GM19467 (cell line): ENCODE data around the gene PVALEF.

Experiments
- ATAC-seq: cut with Tn5 transposase; IDR thresholded peaks from one replicate; pipeline ENCODE4 v1.9.1; 2021; ENCODE audit warnings: mild to moderate bottlenecking, moderate library complexity; ENCODE audit not compliant: unreplicated experiment

Gene PVALEF

GRCh38 chr17:81165246-81166032 is at the start of gene PVALEF:
Gene PVALEF (plus strand): TSS chr17:81165507. CDS start chr17:81181227, 15,720 bp downstream.
- ATAC-seq = no peak

- ATAC-seq = no peak
Measured at GRCh38 chr17:81115749-81116464, 49.4 kb upstream of the PVALEF start.

- no peak for ATAC-seq
Measured at GRCh38 chr17:81116704-81117103, 48.6 kb upstream of the PVALEF start.

- ATAC-seq = no peak
Measured at GRCh38 chr17:81117672-81118198, 47.6 kb upstream of the PVALEF start.

GRCh38 chr17:81118308-81119221 is 46.7 kb upstream of the PVALEF start:
- ATAC-seq = no peak

GRCh38 chr17:81119223-81120148 is 45.8 kb upstream of the PVALEF start:
- ATAC-seq = no peak

- ATAC-seq = no peak
Measured at GRCh38 chr17:81120149-81120484, 45.2 kb upstream of the PVALEF start.

GRCh38 chr17:81120695-81121621 is 44.3 kb upstream of the PVALEF start:
- ATAC-seq = no peak

- ATAC-seq = no peak
Measured at GRCh38 chr17:81121841-81122733, 43.2 kb upstream of the PVALEF start.

GRCh38 chr17:81123052-81124048 is 42.0 kb upstream of the PVALEF start:
- no peak for ATAC-seq

GRCh38 chr17:81124377-81124776 is 40.9 kb upstream of the PVALEF start:
- ATAC-seq = no peak

GRCh38 chr17:81125573-81126081 is 39.7 kb upstream of the PVALEF start:
- no peak for ATAC-seq

- no peak for ATAC-seq
Measured at GRCh38 chr17:81126281-81127132, 38.8 kb upstream of the PVALEF start.

GRCh38 chr17:81127133-81127455 is 38.2 kb upstream of the PVALEF start:
- no peak for ATAC-seq

- no peak for ATAC-seq
Measured at GRCh38 chr17:81127526-81128177, 37.7 kb upstream of the PVALEF start.
